T-helper 2 cell treated with Interferon-gamma antibody and Interleukin-4, amounts not matched to agents 100 ng/mL and 5 ng/mL, for 36 hours (primary cell): ENCODE data around the gene ZNF20. TPM values are rescaled to one million over a fixed set of nuclear protein-coding genes. Genes with fewer than 3 reads are reported as not detected.
"Not testable (repeated sequence)": the region's sequence is repeated elsewhere in the genome, so short reads cannot be mapped to it uniquely, and the experiment has no call there.

ENCODE experiments used
- intact Hi-C: fragments of 100-400 bp; cut with micrococcal nuclease; formaldehyde crosslinking; loops from one replicate; pipeline ENCODE4 v1.15.1; 2023
- total RNA-seq: library from RNA; stranded (reverse); gene quantifications from 2 replicates; pipeline ENCODE4 v1.2.3, GENCODE V29; 2022

ZNF20 gene
- total RNA-seq, 1 donor from 2014 or later: 2.1 TPM

DNA sequence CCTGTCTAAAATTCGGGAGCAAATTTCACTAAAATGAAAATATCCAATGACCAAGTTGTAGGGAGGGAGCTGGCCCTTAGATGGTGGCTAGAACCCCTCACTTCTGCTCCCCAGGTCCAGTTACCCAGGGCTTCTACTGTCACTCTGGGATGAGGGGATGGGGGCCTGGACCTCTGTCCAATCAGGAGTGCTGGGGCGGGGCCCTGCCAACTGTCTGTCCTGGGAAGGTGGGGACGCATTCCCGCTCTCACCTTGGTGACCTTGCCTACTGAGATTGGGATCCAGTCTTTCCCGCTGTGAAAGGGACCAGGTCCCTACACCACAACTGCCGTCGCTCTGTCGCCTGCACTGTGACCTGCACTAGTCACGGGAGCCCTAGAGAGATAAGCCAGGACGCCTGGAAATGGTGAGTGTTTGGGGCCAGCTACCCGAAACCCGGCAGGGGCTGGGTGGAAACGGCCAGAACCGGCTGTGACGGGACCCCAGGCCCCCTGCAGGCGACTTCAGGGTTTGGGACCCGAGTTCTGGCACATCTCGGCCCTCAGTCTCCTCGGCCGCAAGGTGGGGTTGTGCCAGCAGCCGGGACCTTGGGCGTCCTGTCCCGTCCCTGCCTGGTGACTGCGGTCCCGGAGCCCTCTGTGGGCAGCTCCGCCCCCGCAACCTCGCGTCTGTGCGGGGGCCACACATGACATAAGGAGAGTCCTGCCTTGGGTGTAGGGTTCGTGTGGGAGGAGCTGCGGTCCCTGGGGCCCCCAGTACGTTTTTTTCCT lies 22.8 kb downstream of the ZNF20 start:
- intact Hi-C loops: no loop called here

DNA sequence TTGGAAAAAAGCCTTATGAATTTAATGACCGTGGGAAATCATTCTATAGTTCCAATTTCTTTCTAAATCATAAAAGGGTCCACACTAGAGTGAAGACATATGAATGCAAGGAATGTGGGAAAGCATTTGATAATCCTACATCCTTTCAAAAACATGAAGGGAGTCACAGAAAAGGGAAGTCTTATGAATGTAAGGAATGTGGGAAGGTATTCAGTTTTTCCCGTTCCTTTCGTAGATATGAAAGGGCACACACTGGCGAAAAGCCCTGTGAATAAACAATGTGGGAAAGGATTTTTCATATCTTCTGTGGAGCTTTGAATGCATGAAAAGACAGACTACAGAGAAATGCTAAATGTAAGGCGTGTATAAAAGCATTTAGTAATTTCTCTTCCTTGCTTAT lies 27.0 kb downstream of the ZNF20 start:
- intact Hi-C loops: no loop called here

DNA sequence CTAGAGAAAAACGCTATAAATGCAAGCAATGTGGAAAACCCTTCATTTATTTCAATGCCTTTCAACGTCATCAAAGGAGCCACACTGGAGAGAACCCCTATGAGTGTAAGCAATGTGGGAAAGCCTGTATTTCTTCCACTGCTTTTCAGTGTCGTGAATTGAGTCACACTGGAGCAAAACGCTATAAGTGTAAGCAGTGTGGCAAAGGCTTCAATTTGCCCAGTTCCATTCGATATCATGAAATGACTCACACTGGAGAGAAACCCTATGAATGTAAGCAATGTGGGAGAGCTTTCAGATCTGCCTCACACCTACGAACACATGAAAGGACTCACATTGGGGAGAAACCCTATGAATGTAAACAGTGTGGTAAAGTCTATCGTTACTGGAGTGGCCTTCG lies 27.4 kb downstream of the ZNF20 start:
- intact Hi-C loops: no loop called here

DNA sequence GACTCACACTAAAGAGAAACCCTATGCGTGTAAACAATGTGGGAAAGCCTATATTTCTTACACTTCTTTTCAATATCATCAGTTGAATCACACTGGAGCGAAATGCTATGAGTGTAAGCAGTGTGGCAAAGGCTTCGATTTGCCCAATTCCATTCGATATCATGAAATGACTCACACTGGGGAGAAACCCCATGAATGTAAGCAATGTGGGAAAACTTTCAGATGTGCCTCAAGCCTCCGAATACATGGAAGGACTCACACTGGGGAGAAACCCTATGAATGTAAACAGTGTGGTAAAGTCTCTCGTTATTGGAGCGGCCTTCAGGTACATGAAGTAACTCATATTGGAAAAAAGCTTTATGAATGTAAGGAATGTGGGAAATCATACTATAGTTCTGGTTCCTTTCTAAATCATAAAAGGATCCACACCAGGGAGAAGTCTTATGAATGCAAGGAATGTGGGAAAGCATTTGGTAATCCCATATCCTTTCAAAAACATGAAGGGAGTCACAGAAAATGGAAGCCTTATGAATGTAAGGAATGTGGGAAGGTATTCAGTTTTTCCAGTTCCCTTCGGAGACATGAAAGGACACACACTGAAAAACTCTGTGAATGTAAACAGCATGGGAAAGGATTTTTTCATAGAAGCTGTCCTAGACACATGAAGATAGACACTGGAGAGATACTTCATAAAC lies 28.1 kb downstream of the ZNF20 start:
- intact Hi-C loops: no loop called here

DNA sequence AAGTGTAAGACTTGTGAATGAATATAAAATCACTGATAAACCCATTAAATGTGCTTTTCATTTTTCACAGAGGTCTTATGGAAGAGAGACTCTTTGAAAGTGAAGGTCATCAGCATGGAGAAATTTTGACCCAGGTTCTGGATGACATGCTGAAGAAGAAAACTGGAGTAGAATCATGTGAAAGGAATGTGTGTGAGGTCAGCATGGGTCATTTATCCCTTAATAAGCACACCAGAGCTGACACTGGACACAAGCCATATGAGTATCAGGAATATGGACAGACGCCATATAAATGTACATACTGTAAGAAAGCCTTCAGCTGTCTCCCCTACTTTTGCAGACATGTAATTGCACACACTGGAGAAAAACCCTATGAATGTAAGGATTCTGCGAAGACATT lies 29.0 kb downstream of the ZNF20 start:
- intact Hi-C loops: no loop called here

DNA sequence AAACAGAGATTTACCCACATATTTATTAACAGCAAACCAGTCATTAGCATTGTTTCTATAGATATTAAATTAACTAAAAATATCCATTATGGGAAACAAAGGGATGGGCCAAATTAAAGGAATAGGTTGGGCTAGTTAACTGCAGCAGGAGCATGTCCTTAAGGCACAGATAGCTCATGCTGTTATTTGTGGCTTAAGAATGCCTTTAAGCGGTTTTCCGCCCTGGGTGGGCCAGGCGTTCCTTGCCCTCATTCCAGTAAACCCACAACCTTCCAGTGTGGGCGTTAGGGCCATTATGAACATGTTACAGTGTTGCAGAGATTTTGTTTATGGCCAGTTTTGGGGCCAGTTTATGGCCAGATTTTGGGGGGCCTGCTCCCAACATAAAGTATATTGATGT lies 36.2 kb downstream of the ZNF20 start:
- intact Hi-C loops: not testable (repeated sequence)

DNA sequence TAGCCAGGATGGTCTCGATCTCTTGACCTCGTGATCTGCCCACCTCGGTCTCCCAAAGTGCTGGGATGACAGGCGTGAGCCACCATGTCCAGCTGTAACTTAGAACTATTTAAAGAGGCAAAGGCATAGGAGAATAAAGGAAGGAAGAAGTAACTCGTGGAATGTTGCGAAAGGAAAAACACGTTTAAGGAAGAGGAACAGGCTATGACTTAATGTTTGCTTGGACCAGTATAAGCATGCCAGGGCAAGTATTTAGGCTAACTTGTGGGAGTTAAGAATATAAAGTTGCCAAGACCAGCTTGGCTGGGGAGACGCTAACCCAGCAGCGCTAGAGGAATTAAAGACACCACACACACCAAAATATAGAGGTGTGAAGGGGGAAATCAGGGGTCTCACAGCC lies 42.1 kb downstream of the ZNF20 start:
- intact Hi-C loops: no loop called here

DNA sequence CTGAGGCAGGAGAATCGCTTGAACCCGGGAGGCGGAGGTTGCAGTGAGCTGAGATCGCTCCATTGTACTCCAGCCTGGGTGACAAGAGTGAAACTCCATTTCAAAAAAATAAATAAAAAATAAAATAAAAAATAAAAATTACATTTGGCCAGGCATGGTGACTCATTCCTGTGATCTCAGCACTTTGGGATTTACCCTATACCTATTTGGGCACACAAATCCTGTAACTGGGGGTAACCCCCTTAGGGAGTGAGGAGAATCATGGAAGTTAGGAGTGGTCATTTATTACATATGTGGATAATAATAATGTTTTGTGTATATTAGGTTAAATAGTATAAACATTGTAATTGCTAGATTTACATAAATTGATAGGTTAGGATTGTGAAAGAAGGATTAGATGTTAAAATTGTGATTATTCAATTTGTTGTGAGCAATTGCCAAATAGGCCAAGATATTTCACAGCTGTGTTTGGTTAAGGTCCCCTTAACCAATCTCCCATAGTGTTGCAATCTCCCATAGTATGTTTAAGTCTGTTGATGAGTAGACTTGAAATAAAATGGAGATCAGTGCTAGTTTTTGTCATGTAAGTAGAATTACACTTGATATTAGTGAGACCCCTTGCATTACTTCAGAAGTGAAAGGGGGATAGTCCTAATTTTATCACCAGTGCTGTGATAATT lies 44.9 kb downstream of the ZNF20 start:
- intact Hi-C loops: no loop called here

DNA sequence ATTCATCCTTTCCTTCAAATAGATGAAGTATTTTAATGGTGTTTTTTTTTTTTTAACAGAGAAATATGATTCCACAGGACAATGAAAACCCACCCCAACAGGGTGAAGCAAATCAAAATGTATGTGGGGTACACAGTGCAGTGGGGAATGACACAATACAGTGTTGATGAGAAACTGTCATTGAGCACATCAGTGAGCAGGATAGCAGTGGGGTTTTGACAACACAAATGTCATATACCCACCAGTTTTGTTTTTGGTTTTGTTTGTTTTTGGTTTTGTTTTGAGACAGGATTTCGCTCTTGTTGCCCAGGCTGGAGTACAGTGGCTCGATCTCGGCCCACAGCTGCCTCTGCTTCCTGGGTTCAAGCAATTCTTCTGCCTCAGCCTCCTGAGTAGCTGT lies 46.4 kb downstream of the ZNF20 start:
- intact Hi-C loops: loop anchor here (5.0 kb wide), 2 partner anchors 171 to 239 kb away; partner anchors contain the start of gene ZNF563

DNA sequence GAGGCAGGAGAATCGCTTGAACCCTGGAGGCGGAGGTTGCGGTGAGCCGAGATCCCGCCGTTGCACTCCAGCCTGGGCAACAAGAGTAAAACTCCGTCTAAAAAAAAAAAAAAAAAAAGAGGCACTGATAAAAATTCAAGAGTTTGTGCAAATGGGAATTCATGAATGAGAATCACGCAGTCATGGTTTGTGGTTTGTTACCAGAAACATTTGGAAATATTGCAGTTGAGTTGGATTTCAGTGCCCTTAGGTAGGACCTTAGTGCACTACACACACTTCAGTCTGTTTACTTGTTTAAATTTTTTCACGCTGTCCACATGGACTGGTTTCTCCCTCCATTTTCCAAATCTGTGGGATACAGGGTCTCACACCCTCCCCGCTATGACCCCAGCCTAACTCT lies 47.2 kb downstream of the ZNF20 start:
- intact Hi-C loops: loop anchor here (1.0 to 5.0 kb wide), 3 partner anchors 48 to 239 kb away; partner anchors contain the start of gene ZNF563

DNA sequence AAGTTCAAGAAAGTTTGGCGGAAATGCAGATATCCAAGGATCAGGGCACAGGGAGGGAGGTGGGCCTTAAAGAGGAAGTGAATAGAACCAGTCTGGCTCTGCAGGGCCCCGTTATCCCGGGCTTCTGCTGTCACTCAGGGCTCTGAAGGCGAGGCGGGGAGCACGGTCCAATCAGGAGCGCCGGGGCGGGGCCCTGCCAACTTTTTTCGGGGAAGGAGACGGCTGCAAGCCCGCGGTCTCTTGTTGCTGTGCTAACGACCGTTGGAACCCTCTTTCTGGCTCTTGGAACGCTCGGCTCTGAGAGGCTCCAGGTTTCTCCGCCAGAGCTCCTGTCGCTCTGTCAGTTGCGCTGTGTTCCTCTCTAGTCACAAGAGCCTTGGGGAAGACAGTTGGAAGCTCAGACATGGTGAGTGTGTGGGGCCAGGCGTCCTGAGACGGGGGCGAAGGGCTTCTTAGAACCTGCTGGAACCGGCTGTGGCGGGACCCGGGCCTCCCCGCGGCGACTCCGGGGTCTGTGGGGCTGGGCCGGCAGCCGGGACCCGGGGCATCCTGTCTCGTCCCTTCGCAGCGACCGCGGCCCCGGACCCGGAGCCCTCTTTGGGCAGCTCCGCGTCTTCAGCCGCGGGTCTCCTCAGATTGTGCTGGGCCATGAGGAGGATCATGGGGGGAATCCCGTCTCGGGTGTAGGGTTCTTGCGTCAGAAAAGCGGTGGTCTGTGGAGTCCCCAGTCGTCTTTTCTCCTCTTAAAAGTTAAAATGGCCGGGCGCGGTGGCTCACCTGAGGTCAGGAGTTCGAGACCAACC lies 47.9 kb downstream of the ZNF20 start:
- intact Hi-C loops: loop anchor here (1.0 to 5.0 kb wide), 3 partner anchors 49 to 240 kb away; partner anchors contain the start of gene ZNF563

DNA sequence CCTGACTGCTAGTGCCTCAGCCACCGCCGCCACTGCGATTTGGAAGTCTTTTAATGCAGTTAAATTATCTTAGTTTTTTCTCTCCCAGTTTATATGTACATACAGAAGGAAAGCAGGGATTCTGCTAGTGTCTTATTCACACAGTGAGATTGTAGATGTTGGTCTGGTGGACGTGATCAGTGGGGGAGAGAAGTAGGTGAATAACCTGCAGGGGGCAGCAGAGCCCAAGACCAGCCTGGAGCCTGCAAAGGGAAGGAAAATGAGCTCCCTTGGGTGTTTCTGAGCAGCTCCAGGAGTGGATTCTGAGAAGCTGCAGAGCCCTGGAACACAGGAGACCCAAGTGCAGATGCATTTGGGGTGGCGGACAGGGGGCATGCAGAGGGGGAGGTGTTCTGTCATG lies 49.3 kb downstream of the ZNF20 start:
- intact Hi-C loops: loop anchor here (5.0 kb wide), 2 partner anchors 169 to 241 kb away; partner anchors contain the start of gene ZNF563

DNA sequence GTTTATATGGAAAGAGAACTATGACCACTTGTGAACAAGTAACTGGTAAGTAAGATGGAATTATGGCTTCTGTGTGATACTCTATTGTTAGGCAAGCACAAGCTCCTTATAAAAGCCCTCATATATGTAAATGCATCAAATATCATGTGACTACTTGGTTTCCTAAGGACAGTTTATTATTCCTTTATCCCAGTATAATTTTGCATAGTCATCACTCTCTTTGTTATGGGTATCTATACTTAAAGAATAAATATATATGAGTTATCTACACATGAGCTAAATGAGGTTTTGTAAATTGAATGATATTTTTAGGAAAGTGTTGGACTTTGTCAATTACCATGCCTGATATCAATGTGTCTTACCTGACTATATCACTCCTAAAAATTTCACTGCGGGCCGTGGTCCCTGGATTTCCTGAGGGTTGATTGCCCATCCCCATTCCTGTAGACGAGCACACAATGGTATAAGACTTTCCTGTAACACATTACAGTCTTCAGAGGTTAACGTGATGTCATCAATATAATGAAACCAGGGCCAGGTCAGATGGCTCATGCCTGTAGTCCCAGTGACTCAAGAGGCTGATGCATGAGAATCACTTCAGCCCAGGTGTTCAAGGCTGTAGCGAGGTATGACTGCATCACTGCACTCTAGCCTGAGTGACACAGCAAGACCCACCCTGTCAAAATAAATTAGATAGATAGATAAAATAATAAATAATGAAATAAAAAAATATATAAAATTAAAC lies 54.9 kb downstream of the ZNF20 start:
- intact Hi-C loops: no loop called here

DNA sequence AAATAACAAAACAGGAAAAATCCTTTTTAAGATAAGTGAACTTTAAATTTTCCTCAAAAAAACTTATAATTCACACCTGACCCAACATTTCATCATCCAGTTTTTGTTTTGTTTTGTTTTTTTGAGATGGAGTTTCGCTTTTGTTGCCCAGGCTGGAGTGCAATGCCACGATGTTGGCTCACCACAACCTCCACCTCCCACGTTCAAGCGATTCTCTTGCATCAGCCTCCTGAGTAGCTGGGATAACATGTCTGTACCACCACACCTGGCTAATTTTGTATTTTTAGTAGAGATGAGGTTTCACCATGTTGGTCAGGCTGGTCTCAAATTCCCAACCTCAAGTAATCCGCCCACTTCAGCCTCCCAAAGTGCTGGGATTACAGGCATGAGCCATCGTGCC lies 56.8 kb downstream of the ZNF20 start:
- intact Hi-C loops: not testable (repeated sequence)

Other genes starting within 250 kb of the ZNF20 start
- 18.9 and 20.1 TPM in 2 replicates for gene ZNF700, start 215.2 kb downstream of the ZNF20 start, total RNA-seq
- gene ZNF763, start 175.3 kb downstream of the ZNF20 start, total RNA-seq: 1.3 and 2.1 TPM in 2 replicates
- 0.14 and 0.16 TPM in 2 replicates for gene ZNF433, start 104.7 kb downstream of the ZNF20 start, total RNA-seq
- 0.61 and 0.89 TPM in 2 replicates for gene ZNF878, start 87.4 kb downstream of the ZNF20 start, total RNA-seq
- 1.3 and 1.5 TPM in 2 replicates for gene ZNF844, start 75.6 kb downstream of the ZNF20 start, total RNA-seq
- 4.2 and 5.0 TPM in 2 replicates for gene ZNF625, start 16.4 kb upstream of the ZNF20 start, total RNA-seq
- gene ZNF136, start 22.7 kb upstream of the ZNF20 start, total RNA-seq: 13.2 and 13.3 TPM in 2 replicates
- 16.0 and 16.2 TPM in 2 replicates for gene ZNF44, start 154.5 kb upstream of the ZNF20 start, total RNA-seq
- gene ZNF563, start 193.3 kb upstream of the ZNF20 start, total RNA-seq: 2.4 and 2.5 TPM in 2 replicates
- gene ZNF442, start 225.3 kb upstream of the ZNF20 start, total RNA-seq: 0.25 and 0.27 TPM in 2 replicates